Upper lobe of left lung (tissue), 6 donors: ENCODE results near the gene VGLL1. TPM values are rescaled to one million over a fixed set of nuclear protein-coding genes. Genes with fewer than 3 reads are reported as not detected.

ENCODE experiments used
- ATAC-seq, 2 donors: fragments of 200-7000 bp; cut with Tn5 transposase; one replicate each; pipeline ENCODE4 v1.9.1; 2022; ENCODE audit warnings: mild to moderate bottlenecking in 2 of 2, moderate library complexity in 2 of 2; ENCODE audit not compliant: low FRiP score in 2 of 2
- DNase-seq, 2 donors: peaks; one replicate each; pipeline ENCODE4 v3.0.0-alpha.2; 2019 to 2020
- H3K27ac ChIP-seq, 4 donors: fragments of 200-600 bp; sonication (generic); one replicate each; pipeline ENCODE4 v1.5.1; 2016 to 2019
- H3K27me3 ChIP-seq, 4 donors: fragments of 200-600 bp; sonication (generic); one replicate each; pipeline ENCODE4 v1.5.1; 2017 to 2019
- H3K36me3 ChIP-seq, 4 donors: fragments of 200-600 bp; sonication (generic); one replicate each; pipeline ENCODE4 v1.5.1; 2016 to 2019
- H3K4me1 ChIP-seq, 4 donors: fragments of 200-600 bp; sonication (generic); one replicate each; pipeline ENCODE4 v1.5.1; 2018 to 2019
- H3K4me3 ChIP-seq, 4 donors: fragments of 200-600 bp; sonication (generic); one replicate each; pipeline ENCODE4 v1.5.1; 2017 to 2019; ENCODE audit warnings: mild to moderate bottlenecking in 2 of 4, moderate library complexity in 1 of 4
- H3K9me3 ChIP-seq, 4 donors: fragments of 200-600 bp; sonication (generic); one replicate each; pipeline ENCODE4 v1.5.1; 2018 to 2019
- CTCF ChIP-seq, 6 experiments: fragments of 450-650 bp in 4 of 6; fragments of 200-600 bp in 2 of 6; sonication (generic) in 2 of 6; IDR thresholded peaks; one replicate each; pipeline ENCODE4 v1.5.1; 2016 to 2019; ENCODE audit warnings: antibody characterized with exemption in 6 of 6
- EP300 ChIP-seq, 4 donors: sonication (generic); formaldehyde crosslinking; IDR thresholded peaks; one replicate each; pipeline ENCODE4 v1.5.1; 2017; ENCODE audit warnings: antibody characterized with exemption in 4 of 4, control low read depth in 2 of 4
- POLR2A ChIP-seq, 4 donors: fragments of 450-650 bp; IDR thresholded peaks; one replicate each; pipeline ENCODE4 v1.5.1; 2016 to 2017; ENCODE audit warnings: antibody characterized with exemption in 4 of 4, mild to moderate bottlenecking in 2 of 4
- POLR2AphosphoS5 ChIP-seq, 2 donors: sonication (generic); formaldehyde crosslinking; IDR thresholded peaks; one replicate each; pipeline ENCODE4 v1.5.1; 2017; ENCODE audit warnings: antibody characterized with exemption in 2 of 2
- WGBS, 2 donors: methylation state at CpG; one replicate each; pipeline ENCODE4 v1.1.5; 2017 to 2018; 5-methylcytosine and 5-hydroxymethylcytosine counted together
- total RNA-seq, 6 donors: library from RNA; depleted of rRNA in 4 of 6; stranded (reverse); fragments of >200 nt in 4 of 6; gene quantifications; one replicate each; pipeline versions ENCODE4 v1.1.0 to v1.2.1, GENCODE V29; 2016 to 2021
- donor health status: DM: no; HTN: no; CAD: no; lungs with moderate emphysema.
- donor health status: DM: no; HTN: yes; CAD: no; lungs with severe emphysema.

The VGLL1 gene
- total RNA-seq, 6 donors from 2014 or later = 1.1 to 8.5 (median 1.9) TPM; not detected in 2

GRCh38 chrX:136534131-136534530 lies 2.1 kb downstream of the VGLL1 start:
- ATAC-seq (no peak), DNase-seq (no peak)
- H3K36me3 ChIP-seq = no peaks in the 10 kb centered on the region

GRCh38 chrX:136538811-136539210 lies 6.8 kb downstream of the VGLL1 start:
- Histone ChIP-seq H3K9me3 (no peaks in the 10 kb centered on the region), H3K27me3 (no peaks in the 10 kb centered on the region), H3K27ac (no peak overlapping the region), H3K36me3 (no peaks in the 10 kb centered on the region), H3K4me1 (no peaks in the 10 kb centered on the region), H3K4me3 (no peak overlapping the region)
- 70 to 82% methylated on average over 2 of the region's 2 CpGs for WGBS, 2 donors
- ATAC-seq (no peak), DNase-seq (no peak)
- TF ChIP-seq CTCF (IDR thresholded peaks at IDR 0.05) (no peak), EP300 (IDR thresholded peaks at IDR 0.05) (no peak), POLR2AphosphoS5 (IDR thresholded peaks at IDR 0.05) (no peak), POLR2A (IDR thresholded peaks at IDR 0.05) (no peak)

More at GRCh38 chrX:136534131-136534530, 2.1 kb downstream of the VGLL1 start:
- no peaks in the 10 kb centered on the region for H3K9me3 ChIP-seq
- H3K27me3 ChIP-seq = no peaks in the 10 kb centered on the region
- H3K4me3 ChIP-seq = no peak overlapping the region
- H3K4me1 ChIP-seq = no peaks in the 10 kb centered on the region
- H3K27ac ChIP-seq = no peak overlapping the region
- no peak for TF ChIP-seq EP300 (IDR thresholded peaks at IDR 0.05)
- TF ChIP-seq POLR2AphosphoS5 (IDR thresholded peaks at IDR 0.05) = no peak
- TF ChIP-seq POLR2A (IDR thresholded peaks at IDR 0.05) = no peak
- no peak for TF ChIP-seq CTCF (IDR thresholded peaks at IDR 0.05)
- 80 to 88% methylated on average over 2 of the region's 2 CpGs for WGBS, 2 donors

GRCh38 chrX:136540226-136540625 lies 8.2 kb downstream of the VGLL1 start:
- no peak for TF ChIP-seq EP300 (IDR thresholded peaks at IDR 0.05)
- no peak for TF ChIP-seq POLR2A (IDR thresholded peaks at IDR 0.05)
- no peak for TF ChIP-seq CTCF (IDR thresholded peaks at IDR 0.05)
- no peak for TF ChIP-seq POLR2AphosphoS5 (IDR thresholded peaks at IDR 0.05)
- ATAC-seq = no peak
- no peak overlapping the region for H3K27ac ChIP-seq
- H3K9me3 ChIP-seq = no peaks in the 10 kb centered on the region
- H3K4me1 ChIP-seq = no peaks in the 10 kb centered on the region
- DNase-seq = no peak
- no peaks in the 10 kb centered on the region for H3K36me3 ChIP-seq
- 71 to 91% methylated on average over 5 of the region's 5 CpGs for WGBS, 2 donors
- no peak overlapping the region for H3K4me3 ChIP-seq
- no peaks in the 10 kb centered on the region for H3K27me3 ChIP-seq

- no peaks in the 10 kb centered on the region for H3K4me1 ChIP-seq
- DNase-seq (no peak), ATAC-seq (no peak)
- H3K9me3 ChIP-seq = no peaks in the 10 kb centered on the region
- no peaks in the 10 kb centered on the region for H3K36me3 ChIP-seq
- no peak overlapping the region for H3K27ac ChIP-seq
- TF ChIP-seq EP300 (IDR thresholded peaks at IDR 0.05) = no peak
- TF ChIP-seq CTCF (IDR thresholded peaks at IDR 0.05) = no peak
- TF ChIP-seq POLR2AphosphoS5 (IDR thresholded peaks at IDR 0.05) = no peak
- no peak for TF ChIP-seq POLR2A (IDR thresholded peaks at IDR 0.05)
- no peak overlapping the region for H3K4me3 ChIP-seq
- H3K27me3 ChIP-seq = no peaks in the 10 kb centered on the region
- 70% methylated on average over 2 to 3 of the region's 3 CpGs for WGBS, 2 donors
Measured at GRCh38 chrX:136541294-136541693, 9.3 kb downstream of the VGLL1 start.

GRCh38 chrX:136542281-136542680 lies 10.3 kb downstream of the VGLL1 start:
- H3K27me3 ChIP-seq = no peaks in the 10 kb centered on the region
- ATAC-seq (no peak), DNase-seq (no peak)
- TF ChIP-seq CTCF (IDR thresholded peaks at IDR 0.05) = no peak
- no peak for TF ChIP-seq POLR2AphosphoS5 (IDR thresholded peaks at IDR 0.05)
- no peak for TF ChIP-seq EP300 (IDR thresholded peaks at IDR 0.05)
- TF ChIP-seq POLR2A (IDR thresholded peaks at IDR 0.05) = no peak
- no peak overlapping the region for H3K27ac ChIP-seq
- no peaks in the 10 kb centered on the region for H3K4me1 ChIP-seq
- 65 to 71% methylated on average over 4 to 7 of the region's 7 CpGs for WGBS, 2 donors
- no peak overlapping the region for H3K4me3 ChIP-seq
- H3K36me3 ChIP-seq = no peaks in the 10 kb centered on the region
- H3K9me3 ChIP-seq = no peaks in the 10 kb centered on the region
